HG03280 (cell line): ENCODE results near the gene ATG101.
"Not testable (repeated sequence)": the region's sequence is repeated elsewhere in the genome, so short reads cannot be mapped to it uniquely, and the experiment has no call there.

Experiments used
- ATAC-seq: cut with Tn5 transposase; IDR thresholded peaks from one replicate; pipeline ENCODE4 v1.9.1; 2021; ENCODE audit warnings: mild to moderate bottlenecking, moderate library complexity; ENCODE audit not compliant: unreplicated experiment

The ATG101 gene

GRCh38 chr12:52096332-52097044 lies 26.7 kb downstream of the ATG101 start:
- ATAC-seq = no peak

- no peak for ATAC-seq
Measured at GRCh38 chr12:52097045-52097666, 27.4 kb downstream of the ATG101 start.

GRCh38 chr12:52104431-52105089 lies 34.8 kb downstream of the ATG101 start:
- not testable (repeated sequence) for ATAC-seq

- ATAC-seq = not testable (repeated sequence)
Measured at GRCh38 chr12:52116222-52117125, 46.7 kb downstream of the ATG101 start.

- ATAC-seq = peak; percentile 21
Measured at GRCh38 chr12:52117806-52118475, 48.2 kb downstream of the ATG101 start.

- ATAC-seq = no peak
Measured at GRCh38 chr12:52119398-52120254, 49.8 kb downstream of the ATG101 start.

GRCh38 chr12:52120951-52121823 lies 51.4 kb downstream of the ATG101 start:
- ATAC-seq = no peak

GRCh38 chr12:52121824-52122539 lies 52.2 kb downstream of the ATG101 start:
- ATAC-seq = no peak

- ATAC-seq = no peak
Measured at GRCh38 chr12:52122540-52122871, 52.7 kb downstream of the ATG101 start.

- no peak for ATAC-seq
Measured at GRCh38 chr12:52122904-52123303, 53.1 kb downstream of the ATG101 start.

- ATAC-seq = no peak
Measured at GRCh38 chr12:52123487-52124186, 53.9 kb downstream of the ATG101 start.

- ATAC-seq = no peak
Measured at GRCh38 chr12:52125476-52125900, 55.7 kb downstream of the ATG101 start.

GRCh38 chr12:52126050-52126604 lies 56.3 kb downstream of the ATG101 start:
- no peak for ATAC-seq
